ENCODE measurements around the gene SORBS1.

Gene SORBS1

DNA sequence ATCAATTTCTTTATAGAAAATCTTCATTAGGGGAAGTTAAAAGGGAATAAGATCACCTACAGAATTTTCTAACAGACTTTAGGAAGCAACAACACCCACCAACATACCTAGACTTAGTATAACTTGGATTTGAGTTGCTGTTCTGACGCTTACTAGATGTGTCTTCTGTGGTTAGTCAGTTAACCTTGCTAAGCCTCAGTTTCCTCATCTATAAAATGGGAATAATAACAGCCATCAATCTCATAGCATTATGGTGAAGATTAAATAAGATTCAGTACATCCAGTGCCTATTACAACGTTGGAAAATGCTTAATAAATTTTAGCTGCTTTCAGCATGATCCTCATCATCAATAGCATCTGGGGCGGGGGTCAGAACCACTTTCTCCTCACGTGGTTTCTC is 106.2 kb downstream of the SORBS1 start:
- DNase-seq (ENCODE audit: low read depth in 1 of 2, low spot score in 1 of 2): no peak
- H3K4me3 ChIP-seq (replicated peaks; ENCODE audit: insufficient read depth, low read length): no peak overlapping the region
- TF ChIP-seq, protein P1, sequence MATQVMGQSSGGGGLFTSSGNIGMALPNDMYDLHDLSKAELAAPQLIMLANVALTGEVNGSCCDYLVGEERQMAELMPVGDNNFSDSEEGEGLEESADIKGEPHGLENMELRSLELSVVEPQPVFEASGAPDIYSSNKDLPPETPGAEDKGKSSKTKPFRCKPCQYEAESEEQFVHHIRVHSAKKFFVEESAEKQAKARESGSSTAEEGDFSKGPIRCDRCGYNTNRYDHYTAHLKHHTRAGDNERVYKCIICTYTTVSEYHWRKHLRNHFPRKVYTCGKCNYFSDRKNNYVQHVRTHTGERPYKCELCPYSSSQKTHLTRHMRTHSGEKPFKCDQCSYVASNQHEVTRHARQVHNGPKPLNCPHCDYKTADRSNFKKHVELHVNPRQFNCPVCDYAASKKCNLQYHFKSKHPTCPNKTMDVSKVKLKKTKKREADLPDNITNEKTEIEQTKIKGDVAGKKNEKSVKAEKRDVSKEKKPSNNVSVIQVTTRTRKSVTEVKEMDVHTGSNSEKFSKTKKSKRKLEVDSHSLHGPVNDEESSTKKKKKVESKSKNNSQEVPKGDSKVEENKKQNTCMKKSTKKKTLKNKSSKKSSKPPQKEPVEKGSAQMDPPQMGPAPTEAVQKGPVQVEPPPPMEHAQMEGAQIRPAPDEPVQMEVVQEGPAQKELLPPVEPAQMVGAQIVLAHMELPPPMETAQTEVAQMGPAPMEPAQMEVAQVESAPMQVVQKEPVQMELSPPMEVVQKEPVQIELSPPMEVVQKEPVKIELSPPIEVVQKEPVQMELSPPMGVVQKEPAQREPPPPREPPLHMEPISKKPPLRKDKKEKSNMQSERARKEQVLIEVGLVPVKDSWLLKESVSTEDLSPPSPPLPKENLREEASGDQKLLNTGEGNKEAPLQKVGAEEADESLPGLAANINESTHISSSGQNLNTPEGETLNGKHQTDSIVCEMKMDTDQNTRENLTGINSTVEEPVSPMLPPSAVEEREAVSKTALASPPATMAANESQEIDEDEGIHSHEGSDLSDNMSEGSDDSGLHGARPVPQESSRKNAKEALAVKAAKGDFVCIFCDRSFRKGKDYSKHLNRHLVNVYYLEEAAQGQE (IDR thresholded peaks at IDR 0.05; ENCODE audit: insufficient replicate concordance, low read depth): no peak
- no peak overlapping the region for H3K27ac ChIP-seq (replicated peaks)
- H3K27me3 ChIP-seq (ENCODE audit: insufficient read depth, poor library complexity, severe bottlenecking): peaks cover 1% of the 10 kb centered on the region

DNA sequence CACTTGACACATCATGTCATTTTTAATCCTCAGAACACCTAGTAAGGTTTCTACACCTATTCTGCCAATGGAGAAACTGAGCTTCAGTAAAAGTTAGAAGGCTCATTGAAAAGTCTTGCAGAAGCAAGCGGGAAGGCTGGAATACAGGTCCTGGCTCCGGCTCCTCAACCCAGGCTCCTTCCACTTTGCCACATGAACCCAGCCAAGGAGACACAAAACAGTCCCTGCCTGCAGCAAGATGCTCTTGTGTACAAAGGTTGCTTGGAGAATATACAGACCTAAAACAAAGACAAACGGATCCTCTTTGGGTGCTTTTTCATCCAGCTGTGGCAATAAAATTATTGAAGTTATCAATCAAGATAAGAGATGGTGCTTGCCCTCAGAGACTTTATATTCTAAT is 106.8 kb downstream of the SORBS1 start:
- no peaks in the 10 kb centered on the region for H3K27me3 ChIP-seq (ENCODE audit: insufficient read depth, poor library complexity, severe bottlenecking)
- H3K27ac ChIP-seq (replicated peaks): no peak overlapping the region
- no peak for DNase-seq (ENCODE audit: low read depth in 1 of 2, low spot score in 1 of 2)
- no peak for TF ChIP-seq SPI1 (IDR thresholded peaks at IDR 0.05; ENCODE audit: borderline replicate concordance, low read depth)
- TF ChIP-seq, protein P2, sequence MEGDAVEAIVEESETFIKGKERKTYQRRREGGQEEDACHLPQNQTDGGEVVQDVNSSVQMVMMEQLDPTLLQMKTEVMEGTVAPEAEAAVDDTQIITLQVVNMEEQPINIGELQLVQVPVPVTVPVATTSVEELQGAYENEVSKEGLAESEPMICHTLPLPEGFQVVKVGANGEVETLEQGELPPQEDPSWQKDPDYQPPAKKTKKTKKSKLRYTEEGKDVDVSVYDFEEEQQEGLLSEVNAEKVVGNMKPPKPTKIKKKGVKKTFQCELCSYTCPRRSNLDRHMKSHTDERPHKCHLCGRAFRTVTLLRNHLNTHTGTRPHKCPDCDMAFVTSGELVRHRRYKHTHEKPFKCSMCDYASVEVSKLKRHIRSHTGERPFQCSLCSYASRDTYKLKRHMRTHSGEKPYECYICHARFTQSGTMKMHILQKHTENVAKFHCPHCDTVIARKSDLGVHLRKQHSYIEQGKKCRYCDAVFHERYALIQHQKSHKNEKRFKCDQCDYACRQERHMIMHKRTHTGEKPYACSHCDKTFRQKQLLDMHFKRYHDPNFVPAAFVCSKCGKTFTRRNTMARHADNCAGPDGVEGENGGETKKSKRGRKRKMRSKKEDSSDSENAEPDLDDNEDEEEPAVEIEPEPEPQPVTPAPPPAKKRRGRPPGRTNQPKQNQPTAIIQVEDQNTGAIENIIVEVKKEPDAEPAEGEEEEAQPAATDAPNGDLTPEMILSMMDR (IDR thresholded peaks at IDR 0.05; ENCODE audit: insufficient read depth, low read length): no peak
- TF ChIP-seq POLR2AphosphoS5 (IDR thresholded peaks at IDR 0.05; ENCODE audit: low read depth): no peak
- H3K4me3 ChIP-seq (replicated peaks; ENCODE audit: insufficient read depth, low read length): no peak overlapping the region

DNA sequence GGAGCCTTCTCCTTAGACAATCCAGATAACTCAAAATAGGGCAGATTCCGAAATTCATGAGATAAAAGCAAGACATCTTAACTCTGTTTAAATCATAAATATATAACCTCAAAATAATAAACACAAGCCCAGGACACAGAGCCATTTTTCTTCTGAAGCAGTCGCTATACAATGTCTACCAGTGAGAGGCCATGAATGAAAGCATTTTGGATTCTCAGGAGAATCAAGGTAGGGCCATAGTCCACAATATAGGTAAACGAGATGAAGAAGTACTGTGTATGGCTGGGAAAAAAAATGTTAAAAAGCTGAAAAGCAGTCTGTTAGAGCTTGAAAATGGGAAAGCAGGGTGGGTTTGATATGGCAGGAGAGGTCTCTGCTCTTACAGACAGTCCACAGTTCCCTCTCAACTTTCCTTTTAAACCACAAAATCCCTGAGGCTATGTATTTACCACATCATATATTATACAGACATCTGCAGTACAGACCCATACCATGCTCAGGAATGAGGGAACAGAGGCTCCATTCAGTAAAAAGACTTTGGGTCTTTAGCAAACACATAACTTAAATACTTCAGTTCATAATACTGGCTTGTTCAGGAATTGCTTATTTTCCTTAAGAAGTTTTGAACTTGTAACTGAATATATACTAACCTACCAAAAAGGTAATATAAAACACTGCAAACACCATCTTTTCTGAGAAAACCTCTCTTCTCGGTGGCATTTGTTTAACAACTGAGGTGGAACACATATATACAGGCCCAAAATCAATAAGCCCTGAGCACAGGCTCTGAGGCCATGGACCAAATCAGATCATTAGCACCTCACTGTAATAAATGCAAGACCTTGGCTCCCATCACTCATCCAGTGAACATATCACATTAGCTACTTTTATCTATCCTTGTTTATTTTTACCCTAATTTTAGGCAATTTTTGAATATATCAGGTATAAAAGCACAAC is 109.3 kb downstream of the SORBS1 start:
- no peak for TF ChIP-seq SPI1 (IDR thresholded peaks at IDR 0.05; ENCODE audit: borderline replicate concordance, low read depth)
- no peaks in the 10 kb centered on the region for H3K27me3 ChIP-seq (ENCODE audit: insufficient read depth, poor library complexity, severe bottlenecking)
- H3K4me3 ChIP-seq (replicated peaks; ENCODE audit: insufficient read depth, low read length): no peak overlapping the region
- DNase-seq (ENCODE audit: low read depth in 1 of 2, low spot score in 1 of 2): no peak
- no peak overlapping the region for H3K27ac ChIP-seq (replicated peaks)

DNA sequence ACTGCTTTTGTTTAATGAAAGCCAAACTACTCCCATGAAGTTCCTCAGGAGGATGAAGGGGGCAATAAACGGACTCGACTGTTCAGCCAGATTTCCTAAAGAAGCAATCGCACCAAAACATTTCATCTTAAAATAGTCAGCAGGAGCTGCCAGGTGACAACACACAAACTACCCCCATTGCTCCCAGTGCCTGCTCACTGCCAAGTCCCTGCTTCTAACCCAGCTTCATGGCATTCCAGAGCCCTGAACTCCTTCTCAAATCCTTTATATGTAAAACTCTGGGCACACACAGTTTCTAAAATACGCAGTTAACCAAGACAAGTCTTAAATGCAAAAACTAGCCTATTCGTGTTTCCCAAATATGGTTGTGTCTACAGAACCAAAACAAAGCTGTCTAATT is 110.0 kb downstream of the SORBS1 start:
- DNase-seq (ENCODE audit: low read depth in 1 of 2, low spot score in 1 of 2): no peak
- Histone ChIP-seq H3K27me3 (ENCODE audit: insufficient read depth, poor library complexity, severe bottlenecking) (no peaks in the 10 kb centered on the region), H3K4me3 (replicated peaks; ENCODE audit: insufficient read depth, low read length) (no peak overlapping the region), H3K27ac (replicated peaks) (no peak overlapping the region)
- TF ChIP-seq, protein P1 (IDR thresholded peaks at IDR 0.05; ENCODE audit: insufficient replicate concordance, low read depth): no peak
- no peak for TF ChIP-seq POLR2AphosphoS5 (IDR thresholded peaks at IDR 0.05; ENCODE audit: low read depth)

DNA sequence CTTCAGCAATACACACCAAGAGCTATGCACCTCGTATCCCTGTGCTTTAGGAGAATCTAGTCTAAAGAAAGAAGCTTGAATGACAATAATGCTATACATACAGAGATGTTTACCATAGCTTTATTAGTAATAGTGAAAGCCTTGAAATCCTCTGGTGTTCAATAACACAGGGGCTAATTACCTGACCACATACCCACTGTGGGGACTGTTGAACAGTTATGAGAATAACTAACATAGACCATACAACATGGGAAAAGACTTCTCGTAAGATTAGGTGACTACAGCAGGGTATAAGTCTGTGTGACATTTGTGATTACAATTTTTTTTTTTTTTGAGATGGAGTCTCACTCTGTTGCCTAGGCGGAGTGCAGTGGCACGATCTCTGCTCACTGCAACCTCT is 111.0 kb downstream of the SORBS1 start:
- H3K27ac ChIP-seq (replicated peaks): no peak overlapping the region
- DNase-seq (ENCODE audit: low read depth in 1 of 2, low spot score in 1 of 2): no peak
- no peak overlapping the region for H3K4me3 ChIP-seq (replicated peaks; ENCODE audit: insufficient read depth, low read length)
- TF ChIP-seq, protein P1 (IDR thresholded peaks at IDR 0.05; ENCODE audit: insufficient replicate concordance, low read depth): no peak
- TF ChIP-seq SPI1 (IDR thresholded peaks at IDR 0.05; ENCODE audit: borderline replicate concordance, low read depth) (no peak), POLR2AphosphoS5 (IDR thresholded peaks at IDR 0.05; ENCODE audit: low read depth) (no peak), GABPA (IDR thresholded peaks at IDR 0.05; ENCODE audit: low read depth) (no peak)
- TF ChIP-seq, protein P2 (IDR thresholded peaks at IDR 0.05; ENCODE audit: insufficient read depth, low read length): no peak
- no peaks in the 10 kb centered on the region for H3K27me3 ChIP-seq (ENCODE audit: insufficient read depth, poor library complexity, severe bottlenecking)
